MM.1S (cell line): ENCODE results near the gene BCAR3.

ENCODE experiments used
- DNase-seq: peaks from one replicate; pipeline ENCODE4 v3.0.0-alpha.2; 2015
- H2AFZ ChIP-seq: fragments of 300-600 bp; sonication (generic); 2 replicates; pipeline ENCODE4 v1.6.0; 2016; ENCODE audit warnings: antibody characterized with exemption, low read length
- H3F3A ChIP-seq: fragments of 300-600 bp; sonication (generic); 2 replicates; pipeline ENCODE4 v1.6.1; 2016; ENCODE audit warnings: mild to moderate bottlenecking, antibody characterized with exemption, low read length, moderate library complexity, mixed read lengths; ENCODE audit not compliant: insufficient read depth
- H3K27ac ChIP-seq: fragments of 300-600 bp; sonication (generic); 2 replicates; pipeline ENCODE4 v1.5.1; 2016; ENCODE audit warnings: mild to moderate bottlenecking, low read length
- H3K27me3 ChIP-seq: fragments of 300-600 bp; sonication (generic); replicated peaks from 2 replicates; pipeline ENCODE4 v1.6.0; 2016; ENCODE audit warnings: low read length; ENCODE audit not compliant: insufficient read depth
- H3K36me3 ChIP-seq: fragments of 300-600 bp; sonication (generic); replicated peaks from 2 replicates; pipeline ENCODE4 v1.6.1; 2016; ENCODE audit warnings: mild to moderate bottlenecking, low read length, mixed read lengths; ENCODE audit not compliant: insufficient read depth
- H3K4me1 ChIP-seq: fragments of 300-600 bp; sonication (generic); 2 replicates; pipeline ENCODE4 v1.6.1; 2016; ENCODE audit warnings: low read length, mixed read lengths
- H3K4me2 ChIP-seq: fragments of 300-600 bp; sonication (generic); 2 replicates; pipeline ENCODE4 v1.6.0; 2016; ENCODE audit warnings: low read depth, low read length
- H3K4me3 ChIP-seq: fragments of 300-600 bp; sonication (generic); 2 replicates; pipeline ENCODE4 v1.5.1; 2016; ENCODE audit warnings: low read length, mixed read lengths
- H3K79me2 ChIP-seq: fragments of 300-600 bp; sonication (generic); 2 replicates; pipeline ENCODE4 v1.6.1; 2016; ENCODE audit warnings: mixed run types, low read length, mixed read lengths
- H3K9ac ChIP-seq: fragments of 300-600 bp; sonication (generic); 2 replicates; pipeline ENCODE4 v1.6.1; 2016; ENCODE audit warnings: low read length, mixed read lengths
- H3K9me2 ChIP-seq: fragments of 300-600 bp; sonication (generic); replicated peaks from 2 replicates; pipeline ENCODE4 v1.6.1; 2016; ENCODE audit warnings: mild to moderate bottlenecking, low read length, mixed read lengths; ENCODE audit not compliant: insufficient read depth
- H3K9me3 ChIP-seq: fragments of 300-600 bp; sonication (generic); replicated peaks from 2 replicates; pipeline ENCODE4 v1.6.1; 2016; ENCODE audit warnings: mild to moderate bottlenecking, low read length, mixed read lengths; ENCODE audit not compliant: insufficient read depth
- H4K20me1 ChIP-seq: fragments of 300-600 bp; sonication (generic); 2 replicates; pipeline ENCODE4 v1.6.1; 2016; ENCODE audit warnings: mild to moderate bottlenecking, low read length, moderate library complexity, mixed read lengths; ENCODE audit not compliant: insufficient read depth
- CTCF ChIP-seq: fragments of 300-600 bp; sonication (generic); IDR thresholded peaks from 2 replicates; pipeline ENCODE4 v1.5.1; 2016; ENCODE audit warnings: antibody characterized with exemption, low read length, mixed read lengths
- EZH2 ChIP-seq: fragments of 300-600 bp; sonication (generic); optimal IDR thresholded peaks from 2 replicates; pipeline ENCODE3; 2017; ENCODE audit warnings: low read depth, mild to moderate bottlenecking, antibody characterized with exemption, low read length, mixed read lengths
- EZH2phosphoT487 ChIP-seq: fragments of 300-600 bp; sonication (generic); IDR thresholded peaks from 2 replicates; pipeline ENCODE4 v1.6.1; 2018; ENCODE audit warnings: antibody characterized with exemption, low read length

BCAR3 gene

GRCh38 chr1:93616221-93616995 is 65.2 kb downstream of the BCAR3 start:
- H3F3A ChIP-seq, result no peaks in the 10 kb centered on the region
- H3K4me3 ChIP-seq, result no peak overlapping the region
- no peak overlapping the region for H3K27ac ChIP-seq
- no peaks in the 10 kb centered on the region for H3K79me2 ChIP-seq
- no peaks in the 10 kb centered on the region for H3K9me2 ChIP-seq
- no peak overlapping the region for H3K9ac ChIP-seq
- H3K27me3 ChIP-seq, result no peaks in the 10 kb centered on the region
- no peak for TF ChIP-seq EZH2phosphoT487
- H4K20me1 ChIP-seq, result no peaks in the 10 kb centered on the region
- no peaks in the 10 kb centered on the region for H3K9me3 ChIP-seq
- DNase-seq, result no peak
- no peaks in the 10 kb centered on the region for H3K36me3 ChIP-seq
- no peaks in the 10 kb centered on the region for H3K4me1 ChIP-seq
- no peak overlapping the region for H2AFZ ChIP-seq
- H3K4me2 ChIP-seq, result no peak overlapping the region

GRCh38 chr1:93615582-93616150 is 66.0 kb downstream of the BCAR3 start:
- no peak overlapping the region for H3K27ac ChIP-seq
- no peaks in the 10 kb centered on the region for H3K27me3 ChIP-seq
- H3F3A ChIP-seq, result no peaks in the 10 kb centered on the region
- no peak overlapping the region for H3K4me3 ChIP-seq
- H3K36me3 ChIP-seq, result no peaks in the 10 kb centered on the region
- TF ChIP-seq EZH2, result no peak
- no peak for TF ChIP-seq CTCF
- TF ChIP-seq EZH2phosphoT487, result no peak
- no peaks in the 10 kb centered on the region for H4K20me1 ChIP-seq
- H3K9me2 ChIP-seq, result no peaks in the 10 kb centered on the region
- H3K9ac ChIP-seq, result no peak overlapping the region
- no peaks in the 10 kb centered on the region for H3K79me2 ChIP-seq
- no peaks in the 10 kb centered on the region for H3K4me1 ChIP-seq
- no peak overlapping the region for H2AFZ ChIP-seq
- H3K9me3 ChIP-seq, result no peaks in the 10 kb centered on the region
- DNase-seq, result no peak
- no peak overlapping the region for H3K4me2 ChIP-seq

- Histone ChIP-seq H3K4me2 (no peak overlapping the region), H4K20me1 (no peaks in the 10 kb centered on the region), H3K4me1 (no peaks in the 10 kb centered on the region)
These were observed 66.6 kb downstream of the BCAR3 start for GRCh38 chr1:93614986-93615581.

More at GRCh38 chr1:93614986-93615581, 66.6 kb downstream of the BCAR3 start:
- Histone ChIP-seq H3K9me3 (no peaks in the 10 kb centered on the region), H2AFZ (no peak overlapping the region), H3K27ac (no peak overlapping the region), H3K79me2 (no peaks in the 10 kb centered on the region), H3K27me3 (no peaks in the 10 kb centered on the region), H3K36me3 (no peaks in the 10 kb centered on the region), H3K9me2 (no peaks in the 10 kb centered on the region), H3K9ac (no peak overlapping the region), H3K4me3 (no peak overlapping the region), H3F3A (no peaks in the 10 kb centered on the region)
- no peak for DNase-seq
- TF ChIP-seq CTCF, result no peak
- TF ChIP-seq EZH2phosphoT487, result no peak
- no peak for TF ChIP-seq EZH2
